NCI-H128 (cell line): ENCODE data around the gene NPR1.
"Not testable (repeated sequence)": the region's sequence is repeated elsewhere in the genome, so short reads cannot be mapped to it uniquely, and the experiment has no call there.

Experiments
- DNase-seq: peaks from one replicate; lab custom pipeline; 2025; ENCODE audit not compliant: unreplicated experiment; lab: John Stamatoyannopoulos, UW

Gene NPR1

DNA sequence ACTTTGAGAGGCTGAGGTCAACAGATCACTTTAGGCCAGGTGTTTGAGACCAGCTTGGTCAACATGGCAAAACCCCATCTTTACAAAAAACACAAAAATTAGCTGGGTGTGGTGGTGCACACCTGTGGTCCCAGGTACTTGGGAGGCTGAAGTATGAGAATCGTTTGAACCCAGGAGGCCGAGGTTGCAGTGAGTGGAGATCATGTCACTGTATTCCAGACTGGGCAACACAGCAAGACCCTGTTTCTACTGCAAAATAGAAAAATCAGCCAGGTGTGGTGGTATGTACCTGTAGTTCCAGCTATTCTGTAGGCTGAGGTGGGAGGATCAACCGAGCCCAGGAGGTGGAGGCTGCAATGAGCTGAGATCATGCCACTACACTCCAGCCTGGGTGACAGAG lies 45.2 kb downstream of the NPR1 start:
- no peak for DNase-seq

GRCh38 chr1:153724634-153725033 lies 46.1 kb downstream of the NPR1 start:
- DNase-seq = not testable (repeated sequence)

- DNase-seq = peak; percentile 99
Measured at GRCh38 chr1:153727463-153728304, 49.2 kb downstream of the NPR1 start, which contains the start of gene INTS3. TSS of gene INTS3 (plus strand) at chr1:153728050. CDS start at chr1:153728635, 585 bp downstream.

DNA sequence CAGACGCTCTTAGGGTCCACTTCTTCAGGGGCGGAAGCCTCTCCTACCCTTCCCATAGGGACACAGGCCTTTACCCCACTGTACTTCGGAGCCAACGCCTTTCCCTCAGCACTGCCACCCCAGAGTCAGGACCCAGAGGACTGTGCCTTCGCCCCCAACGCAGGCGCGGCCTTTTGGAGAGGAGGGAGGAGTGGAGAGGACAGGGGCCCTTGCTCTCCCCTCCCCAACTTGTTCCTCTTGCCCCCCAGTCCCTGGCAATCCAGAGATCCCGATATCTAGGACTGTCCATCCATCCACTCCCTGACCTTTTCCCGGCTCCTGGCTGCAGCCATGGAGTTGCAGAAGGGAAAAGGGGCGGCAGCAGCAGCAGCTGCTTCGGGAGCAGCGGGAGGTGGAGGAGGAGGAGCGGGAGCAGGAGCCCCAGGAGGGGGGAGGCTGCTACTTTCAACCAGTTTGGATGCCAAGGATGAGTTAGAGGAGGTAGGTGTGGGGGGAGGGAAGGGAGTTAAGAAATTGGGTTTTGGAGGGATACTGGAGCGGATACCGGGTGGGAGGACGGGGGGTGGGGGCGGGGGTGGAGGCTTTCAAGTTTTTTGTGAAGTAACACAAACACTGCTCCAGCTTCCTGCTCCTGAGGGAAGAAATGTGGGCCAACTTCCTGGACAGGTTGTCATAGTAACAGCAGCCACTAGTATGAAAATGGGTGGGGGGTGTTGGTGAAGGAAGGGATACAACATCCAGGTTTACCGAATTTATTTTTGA lies 50.0 kb downstream of the NPR1 start:
- peak; percentile 9 for DNase-seq

- no peak for DNase-seq
Measured at GRCh38 chr1:153730468-153730988, 52.0 kb downstream of the NPR1 start.

- no peak for DNase-seq
Measured at GRCh38 chr1:153733970-153734369, 55.5 kb downstream of the NPR1 start.

- DNase-seq = no peak
Measured at GRCh38 chr1:153734396-153735089, 56.1 kb downstream of the NPR1 start.

DNA sequence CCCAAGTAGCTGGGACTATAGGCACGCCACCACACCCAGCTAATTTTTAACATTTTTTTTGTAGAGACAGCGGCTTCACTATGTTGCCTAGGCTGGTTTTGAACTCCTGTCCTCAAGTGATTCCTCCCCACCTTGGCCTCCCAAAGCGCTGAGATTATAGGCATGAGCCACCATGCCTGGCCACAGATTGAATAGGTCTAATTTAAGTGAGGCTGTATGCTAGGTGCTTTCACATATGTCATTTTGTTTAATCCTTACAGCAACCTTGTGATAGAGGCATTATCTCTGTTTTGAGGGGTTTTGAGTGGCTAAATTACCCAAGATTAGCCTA lies 56.6 kb downstream of the NPR1 start:
- no peak for DNase-seq

DNA sequence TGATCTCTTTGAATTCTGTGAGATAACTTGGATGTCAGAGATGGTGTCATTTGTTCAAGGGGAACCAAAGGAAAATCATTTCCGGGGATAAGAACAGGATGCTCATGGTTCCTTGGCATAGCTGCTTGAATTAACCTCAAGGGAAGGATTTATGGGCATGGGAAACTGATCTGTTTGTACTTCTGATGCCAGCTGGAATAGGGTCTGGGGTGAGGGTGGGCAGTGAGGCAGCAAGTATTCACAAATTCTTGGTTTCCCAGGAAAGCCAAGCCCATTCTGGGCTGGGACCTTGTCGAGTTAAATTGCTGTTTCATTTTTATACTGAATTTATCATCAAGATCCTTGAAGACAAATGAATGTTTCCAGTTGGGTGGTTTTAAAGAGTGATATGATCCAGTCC lies 63.5 kb downstream of the NPR1 start:
- DNase-seq = no peak

GRCh38 chr1:153742411-153743142 lies 64.1 kb downstream of the NPR1 start:
- DNase-seq = no peak
